22Rv1 (cell line): ENCODE measurements around the gene COPS9.

ENCODE experiments used
- ZFX ChIP-seq: fragments of 450-650 bp; IDR thresholded peaks from 2 replicates; pipeline ENCODE4 v1.6.1; 2017; ENCODE audit warnings: antibody characterized with exemption, borderline replicate concordance
- TF ChIP-seq, protein P1 (sequence below): fragments of 450-650 bp; IDR thresholded peaks from 2 replicates; pipeline ENCODE4 v1.5.1; 2017; ENCODE audit warnings: mild to moderate bottlenecking

DNA sequence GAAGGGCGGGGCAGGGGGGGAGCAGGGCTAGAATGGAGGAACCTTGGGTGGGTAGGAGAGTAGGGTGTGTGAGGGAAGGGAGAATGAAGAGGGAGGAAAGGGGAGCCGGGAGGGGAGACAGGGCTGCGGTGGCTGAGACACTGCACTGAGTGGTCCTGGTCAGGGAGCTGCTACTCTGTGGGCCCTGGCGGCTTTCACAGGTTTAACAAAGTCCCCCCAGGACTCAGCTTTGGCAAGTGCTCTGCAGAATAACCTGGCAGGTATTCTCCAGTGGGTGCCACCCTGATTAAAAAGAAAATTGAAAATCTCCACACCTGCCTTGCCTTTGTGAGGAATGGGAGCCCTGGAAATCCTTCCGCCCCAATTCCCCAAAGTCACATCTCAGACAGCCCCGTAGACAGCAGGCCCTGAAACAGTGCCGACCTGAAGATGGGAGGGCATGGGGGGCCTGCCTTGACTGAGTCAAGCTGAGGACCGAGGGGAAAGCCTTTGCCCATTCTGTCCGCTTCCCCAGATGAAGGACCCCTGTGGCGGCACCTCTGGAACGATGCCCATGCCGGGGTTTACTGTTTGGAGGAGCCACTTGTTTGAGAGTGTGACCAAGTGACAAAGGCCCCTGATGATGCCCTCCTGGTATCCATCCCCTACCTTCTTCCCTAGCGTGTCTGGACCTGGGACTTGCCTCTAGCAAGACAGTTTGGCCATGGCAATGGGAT is 47.9 kb upstream of the COPS9 start:
- TF ChIP-seq, protein P1, sequence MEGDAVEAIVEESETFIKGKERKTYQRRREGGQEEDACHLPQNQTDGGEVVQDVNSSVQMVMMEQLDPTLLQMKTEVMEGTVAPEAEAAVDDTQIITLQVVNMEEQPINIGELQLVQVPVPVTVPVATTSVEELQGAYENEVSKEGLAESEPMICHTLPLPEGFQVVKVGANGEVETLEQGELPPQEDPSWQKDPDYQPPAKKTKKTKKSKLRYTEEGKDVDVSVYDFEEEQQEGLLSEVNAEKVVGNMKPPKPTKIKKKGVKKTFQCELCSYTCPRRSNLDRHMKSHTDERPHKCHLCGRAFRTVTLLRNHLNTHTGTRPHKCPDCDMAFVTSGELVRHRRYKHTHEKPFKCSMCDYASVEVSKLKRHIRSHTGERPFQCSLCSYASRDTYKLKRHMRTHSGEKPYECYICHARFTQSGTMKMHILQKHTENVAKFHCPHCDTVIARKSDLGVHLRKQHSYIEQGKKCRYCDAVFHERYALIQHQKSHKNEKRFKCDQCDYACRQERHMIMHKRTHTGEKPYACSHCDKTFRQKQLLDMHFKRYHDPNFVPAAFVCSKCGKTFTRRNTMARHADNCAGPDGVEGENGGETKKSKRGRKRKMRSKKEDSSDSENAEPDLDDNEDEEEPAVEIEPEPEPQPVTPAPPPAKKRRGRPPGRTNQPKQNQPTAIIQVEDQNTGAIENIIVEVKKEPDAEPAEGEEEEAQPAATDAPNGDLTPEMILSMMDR: no peak
- no peak for TF ChIP-seq ZFX
